Thyroid gland (tissue), 4 donors: ENCODE results near the gene DOCK1. TPM values are rescaled to one million over a fixed set of nuclear protein-coding genes. Genes with fewer than 3 reads are reported as not detected.

Experiments used
- DNase-seq, 2 donors: peaks; one replicate each; pipeline ENCODE4 v3.0.0-alpha.2; 2019
- H3K27ac ChIP-seq, 3 donors: fragments of 200-600 bp; sonication (generic); 1 replicate in 2 of 3; 2 replicates in 1 of 3; pipeline ENCODE4 v1.5.1; 2016 to 2019; ENCODE audit warnings: mild to moderate bottlenecking in 1 of 3, moderate library complexity in 1 of 3
- H3K27me3 ChIP-seq: fragments of 200-600 bp; sonication (generic); one replicate; pipeline ENCODE4 v1.5.1; 2019
- H3K36me3 ChIP-seq, 2 donors: fragments of 200-600 bp; sonication (generic); one replicate each; pipeline ENCODE4 v1.5.1; 2016 to 2019
- H3K4me1 ChIP-seq, 2 donors: fragments of 200-600 bp; sonication (generic); one replicate each; pipeline ENCODE4 v1.5.1; 2017 to 2019
- H3K4me3 ChIP-seq, 3 donors: fragments of 200-600 bp; sonication (generic); replicated peaks in 1 of 3; 1 replicate in 2 of 3; 2 replicates in 1 of 3; pipeline ENCODE4 v1.5.1; 2016; ENCODE audit warnings: mild to moderate bottlenecking in 1 of 3
- H3K9me3 ChIP-seq: fragments of 200-600 bp; sonication (generic); one replicate; pipeline ENCODE4 v1.5.1; 2017
- POLR2A ChIP-seq, 2 donors: fragments of 450-650 bp; IDR thresholded peaks; one replicate each; pipeline ENCODE4 v1.6.1; 2017; ENCODE audit warnings: antibody characterized with exemption in 2 of 2, mild to moderate bottlenecking in 2 of 2, moderate library complexity in 1 of 2
- WGBS, 2 donors: methylation state at CpG; one replicate each; pipeline ENCODE4 v1.1.5; 2017; 5-methylcytosine and 5-hydroxymethylcytosine counted together
- intact Hi-C: fragments of 100-400 bp; cut with DNase I; formaldehyde crosslinking; loops from one replicate; pipeline ENCODE4 v1.15.1; 2023
- total RNA-seq, 4 donors: library from RNA; depleted of rRNA; stranded (reverse); fragments of >200 nt; gene quantifications; one replicate each; pipeline ENCODE4 v1.2.3, GENCODE V29; 2016
- TF ChIP-seq, protein P1 (sequence below), 6 experiments: fragments of 200-600 bp in 3 of 6; fragments of 450-650 bp in 3 of 6; sonication (generic) in 3 of 6; IDR thresholded peaks; one replicate each; pipeline ENCODE4 v1.5.1; 2016 to 2019; ENCODE audit warnings: antibody characterized with exemption in 6 of 6, mild to moderate bottlenecking in 2 of 6, inconsistent platforms in 1 of 6, moderate library complexity in 1 of 6

DOCK1 gene
- total RNA-seq, 4 donors from 2014 or later: 89.7 to 217 (median 112) TPM

- H3K4me3 ChIP-seq: no peak overlapping the region
- intact Hi-C loops: no loop called here
Measured at GRCh38 chr10:127464561-127464960, 559.3 kb downstream of the DOCK1 start.

DNA sequence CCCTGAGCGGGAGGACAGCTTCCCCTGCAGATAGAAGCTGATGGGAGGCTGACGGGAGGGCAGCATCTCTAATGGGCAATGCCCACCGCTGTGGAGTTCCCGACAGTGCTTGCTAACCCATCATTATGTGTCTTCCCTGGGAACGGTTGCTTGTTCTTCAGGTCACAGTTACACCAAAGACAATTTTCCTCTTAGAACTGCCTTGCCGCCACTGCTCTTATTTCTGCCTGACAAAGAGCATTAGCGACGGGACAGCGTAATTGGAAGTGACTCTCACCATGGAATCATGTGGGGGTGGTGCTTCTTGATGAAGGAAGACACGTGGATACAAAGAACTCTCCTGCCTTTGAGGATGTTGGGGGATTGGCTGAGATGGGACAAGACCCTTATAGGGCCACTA, 562.6 kb downstream of the DOCK1 start:
- TF ChIP-seq POLR2A (IDR thresholded peaks at IDR 0.05): no peak
- TF ChIP-seq, protein P1, sequence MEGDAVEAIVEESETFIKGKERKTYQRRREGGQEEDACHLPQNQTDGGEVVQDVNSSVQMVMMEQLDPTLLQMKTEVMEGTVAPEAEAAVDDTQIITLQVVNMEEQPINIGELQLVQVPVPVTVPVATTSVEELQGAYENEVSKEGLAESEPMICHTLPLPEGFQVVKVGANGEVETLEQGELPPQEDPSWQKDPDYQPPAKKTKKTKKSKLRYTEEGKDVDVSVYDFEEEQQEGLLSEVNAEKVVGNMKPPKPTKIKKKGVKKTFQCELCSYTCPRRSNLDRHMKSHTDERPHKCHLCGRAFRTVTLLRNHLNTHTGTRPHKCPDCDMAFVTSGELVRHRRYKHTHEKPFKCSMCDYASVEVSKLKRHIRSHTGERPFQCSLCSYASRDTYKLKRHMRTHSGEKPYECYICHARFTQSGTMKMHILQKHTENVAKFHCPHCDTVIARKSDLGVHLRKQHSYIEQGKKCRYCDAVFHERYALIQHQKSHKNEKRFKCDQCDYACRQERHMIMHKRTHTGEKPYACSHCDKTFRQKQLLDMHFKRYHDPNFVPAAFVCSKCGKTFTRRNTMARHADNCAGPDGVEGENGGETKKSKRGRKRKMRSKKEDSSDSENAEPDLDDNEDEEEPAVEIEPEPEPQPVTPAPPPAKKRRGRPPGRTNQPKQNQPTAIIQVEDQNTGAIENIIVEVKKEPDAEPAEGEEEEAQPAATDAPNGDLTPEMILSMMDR (IDR thresholded peaks at IDR 0.05): no peak
- intact Hi-C loops: no loop called here
- Histone ChIP-seq H3K9me3 (no peaks in the 10 kb centered on the region), H3K4me3 (no peak overlapping the region), H3K27ac (no peak overlapping the region), H3K4me1 (no peaks in the 10 kb centered on the region), H3K27me3 (no peaks in the 10 kb centered on the region), H3K36me3 (no peaks in the 10 kb centered on the region)
- WGBS, 2 donors: 85 to 86% methylated on average over 7 to 10 of the region's 10 CpGs
- DNase-seq: no peak

More at GRCh38 chr10:127464561-127464960, 559.3 kb downstream of the DOCK1 start:
- Histone ChIP-seq H3K27me3 (no peaks in the 10 kb centered on the region), H3K36me3 (no peaks in the 10 kb centered on the region), H3K9me3 (no peaks in the 10 kb centered on the region), H3K4me1 (no peaks in the 10 kb centered on the region), H3K27ac (no peak overlapping the region)
- no peak for DNase-seq
- WGBS, 2 donors: 76 to 80% methylated on average over 6 of the region's 6 CpGs
- no peak for TF ChIP-seq POLR2A (IDR thresholded peaks at IDR 0.05)
- TF ChIP-seq, protein P1 (IDR thresholded peaks at IDR 0.05): no peak

DNA sequence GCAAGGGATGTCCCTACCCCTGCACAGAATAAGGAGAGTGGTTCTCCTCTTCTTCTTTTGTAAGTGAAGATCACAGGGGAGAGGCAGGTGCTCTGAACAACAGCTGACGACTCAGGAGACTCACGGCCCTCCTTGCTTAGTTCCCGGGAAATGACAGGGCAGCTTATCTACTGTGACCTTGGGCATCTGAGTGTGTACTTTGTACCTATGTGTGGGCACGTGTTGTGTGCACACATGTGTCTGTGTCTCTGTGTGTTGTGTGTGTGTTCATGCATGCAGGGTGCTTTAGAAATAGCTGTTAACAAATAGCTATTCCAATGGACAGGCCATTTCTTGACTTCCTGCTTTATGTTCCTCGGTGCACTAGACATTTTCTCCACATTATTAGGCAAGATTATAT, 563.4 kb downstream of the DOCK1 start:
- intact Hi-C loops: no loop called here
- WGBS, 2 donors: 63 to 81% methylated on average over 5 of the region's 5 CpGs
- TF ChIP-seq, protein P1 (IDR thresholded peaks at IDR 0.05): no peak
- no peak for TF ChIP-seq POLR2A (IDR thresholded peaks at IDR 0.05)

GRCh38 chr10:127470911-127471310, 565.7 kb downstream of the DOCK1 start:
- no peaks in the 10 kb centered on the region for H3K36me3 ChIP-seq
- H3K4me3 ChIP-seq: no peak overlapping the region
- TF ChIP-seq, protein P1 (IDR thresholded peaks at IDR 0.05): no peak
- TF ChIP-seq POLR2A (IDR thresholded peaks at IDR 0.05): no peak
- H3K9me3 ChIP-seq: no peaks in the 10 kb centered on the region
- no peak for DNase-seq
- no peaks in the 10 kb centered on the region for H3K4me1 ChIP-seq
- H3K27me3 ChIP-seq: no peaks in the 10 kb centered on the region
- H3K27ac ChIP-seq: no peak overlapping the region
- WGBS, 2 donors: 71 to 81% methylated on average over 5 of the region's 5 CpGs
- intact Hi-C loops: no loop called here

More for the DNA sequence above, 563.4 kb downstream of the DOCK1 start:
- Histone ChIP-seq H3K27me3 (no peaks in the 10 kb centered on the region), H3K36me3 (no peaks in the 10 kb centered on the region), H3K4me1 (no peaks in the 10 kb centered on the region), H3K9me3 (no peaks in the 10 kb centered on the region), H3K4me3 (no peak overlapping the region), H3K27ac (no peak overlapping the region)
- no peak for DNase-seq

DNA sequence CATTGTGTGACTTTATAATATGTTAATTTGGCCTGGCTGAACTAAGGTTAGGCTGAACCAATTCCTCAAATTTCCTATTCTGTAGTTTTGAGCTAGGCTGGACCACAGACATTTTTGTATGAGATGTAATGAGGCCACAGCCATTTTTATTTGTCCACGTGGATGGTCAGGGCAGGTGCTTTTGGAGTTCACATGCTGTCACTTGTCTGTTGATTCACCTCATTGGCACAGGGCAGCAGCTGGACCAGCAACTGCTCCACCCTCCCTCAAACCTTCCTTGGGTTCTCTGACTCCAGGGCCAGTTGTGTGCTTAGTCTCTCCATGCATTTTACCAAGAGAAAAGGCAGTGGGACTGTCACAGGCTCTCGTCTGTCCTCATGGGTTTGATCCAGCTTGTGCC, 567.7 kb downstream of the DOCK1 start:
- TF ChIP-seq, protein P1 (IDR thresholded peaks at IDR 0.05): no peak
- TF ChIP-seq POLR2A (IDR thresholded peaks at IDR 0.05): no peak
- Histone ChIP-seq H3K27ac (no peak overlapping the region), H3K4me1 (no peaks in the 10 kb centered on the region), H3K9me3 (no peaks in the 10 kb centered on the region), H3K4me3 (no peak overlapping the region), H3K27me3 (no peaks in the 10 kb centered on the region), H3K36me3 (no peaks in the 10 kb centered on the region)
- intact Hi-C loops: no loop called here
- WGBS, 2 donors: 76 to 78% methylated on average over 2 of the region's 2 CpGs
- no peak for DNase-seq
